SK-N-SH (cell line): ENCODE data around the gene HERC5. TPM values are rescaled to one million over a fixed set of nuclear protein-coding genes. Genes with fewer than 3 reads are reported as not detected.

Experiments used
- CTCF ChIA-PET: fragments of 300-600, 350-600 bp; formaldehyde crosslinking; extraction: SDS; loops from one replicate; lab custom pipeline; 2021; lab: Yijun Ruan, JAX
- POLR2A ChIA-PET: fragments of 350-600 bp; sonication (Branson Sonifier 250); formaldehyde crosslinking; extraction: SDS; loops from one replicate; lab custom pipeline; 2020; ENCODE audit warnings: antibody characterized with exemption, inconsistent platforms; lab: Yijun Ruan, JAX
- DNase-seq: peaks from one replicate; pipeline ENCODE4 v3.0.0; 2012
- H2AFZ ChIP-seq: fragments of 200-600 bp; sonication (generic); 2 replicates; pipeline ENCODE4 v1.8.1; 2016; ENCODE audit warnings: antibody characterized with exemption, mild to moderate bottlenecking, low read depth
- H3F3A ChIP-seq: fragments of 200-600 bp; sonication (generic); replicated peaks from 2 replicates; pipeline ENCODE3; 2016; ENCODE audit warnings: antibody characterized with exemption, mild to moderate bottlenecking; ENCODE audit not compliant: insufficient read depth
- H3K27ac ChIP-seq, 2 experiments: fragments of 200-500 bp in 1 of 2; fragments of 200-600 bp in 1 of 2; sonication (Bioruptor generic) in 1 of 2; sonication (generic), shearing (Covaris generic) in 1 of 2; 2 replicates each; pipeline versions ENCODE4 v1.5.1 to v1.6.1; 2014 to 2016; ENCODE audit warnings: low read depth in 2 of 2, inconsistent platforms in 1 of 2, low read length in 1 of 2, mild to moderate bottlenecking in 1 of 2, mixed read lengths in 1 of 2
- H3K27me3 ChIP-seq: fragments of 200-600 bp; sonication (generic), shearing (Covaris generic); 2 replicates; pipeline ENCODE4 v1.6.1; 2016; ENCODE audit warnings: mixed run types; ENCODE audit not compliant: insufficient read depth
- H3K36me3 ChIP-seq, 2 experiments: fragments of 200-500 bp in 1 of 2; fragments of 200-600 bp in 1 of 2; sonication (Bioruptor generic) in 1 of 2; sonication (generic) in 1 of 2; replicated peaks in 1 of 2; 2 replicates each; pipeline versions ENCODE3 to v1.5.1; 2014 to 2016; ENCODE audit warnings: low read length in 1 of 2, mild to moderate bottlenecking in 1 of 2; ENCODE audit not compliant: insufficient read depth in 2 of 2, control insufficient read depth in 1 of 2
- H3K4me1 ChIP-seq, 2 experiments: fragments of 200-500 bp in 1 of 2; fragments of 200-600 bp in 1 of 2; sonication (Bioruptor generic) in 1 of 2; sonication (generic), shearing (Covaris generic) in 1 of 2; 2 replicates each; pipeline versions ENCODE4 v1.5.1 to v1.6.1; 2014 to 2016; ENCODE audit warnings: low read depth in 1 of 2, low read length in 1 of 2, mixed run types in 1 of 2; ENCODE audit not compliant: insufficient read depth in 2 of 2, control insufficient read depth in 1 of 2
- H3K4me2 ChIP-seq: fragments of 200-600 bp; sonication (generic), shearing (Covaris generic); 2 replicates; pipeline ENCODE4 v1.6.1; 2017; ENCODE audit warnings: mixed run types
- H3K4me3 ChIP-seq, 2 experiments: fragments of 200-500 bp in 1 of 2; fragments of 200-600 bp in 1 of 2; sonication (Bioruptor generic) in 1 of 2; sonication (generic), shearing (Covaris generic) in 1 of 2; 2 replicates each; pipeline versions ENCODE4 v1.5.1 to v1.8.1; 2014 to 2016; ENCODE audit warnings: low read depth in 2 of 2, inconsistent platforms in 1 of 2, low read length in 1 of 2, mild to moderate bottlenecking in 1 of 2, mixed read lengths in 1 of 2, moderate library complexity in 1 of 2
- H3K79me2 ChIP-seq: fragments of 200-600 bp; sonication (generic); 2 replicates; pipeline ENCODE4 v1.8.1; 2017; ENCODE audit warnings: mild to moderate bottlenecking; ENCODE audit not compliant: insufficient read depth
- H3K9ac ChIP-seq: fragments of 200-600 bp; sonication (generic); 2 replicates; pipeline ENCODE4 v1.6.1; 2017; ENCODE audit warnings: mixed run types
- H3K9me2 ChIP-seq: fragments of 200-600 bp; sonication (generic); 2 replicates; pipeline ENCODE4 v1.6.1; 2017; ENCODE audit warnings: mixed run types
- H3K9me3 ChIP-seq: fragments of 200-600 bp; sonication (generic); 2 replicates; pipeline ENCODE4 v1.6.1; 2017; ENCODE audit warnings: mixed run types, mild to moderate bottlenecking, moderate library complexity
- H4K20me1 ChIP-seq: fragments of 200-600 bp; sonication (generic); 2 replicates; pipeline ENCODE4 v1.6.1; 2017; ENCODE audit warnings: mild to moderate bottlenecking, mixed run types; ENCODE audit not compliant: insufficient read depth
- CHD2 ChIP-seq: fragments of 150-350 bp; IDR thresholded peaks from 2 replicates; pipeline ENCODE4 v1.6.1; 2018; ENCODE audit warnings: low read length; ENCODE audit not compliant: partially characterized antibody
- ELF1 ChIP-seq: IDR thresholded peaks from 2 replicates; pipeline ENCODE4 v1.4.0; 2012
- FOSL2 ChIP-seq: IDR thresholded peaks from 2 replicates; pipeline ENCODE4 v1.4.0; 2012; ENCODE audit warnings: low read depth, mild to moderate bottlenecking, moderate library complexity, borderline replicate concordance
- FOXM1 ChIP-seq: IDR thresholded peaks from 2 replicates; pipeline ENCODE4 v1.4.0; 2012; ENCODE audit warnings: low read depth, mild to moderate bottlenecking
- GATA2 ChIP-seq: sonication (generic); formaldehyde crosslinking; IDR thresholded peaks from 2 replicates; pipeline ENCODE4 v1.5.0; 2020; ENCODE audit warnings: mild to moderate bottlenecking, missing genetic modification reagents
- IRF3 ChIP-seq: fragments of 150-350 bp; IDR thresholded peaks from 2 replicates; pipeline ENCODE4 v1.6.1; 2016; ENCODE audit warnings: mild to moderate bottlenecking, low read depth, low read length
- JUND ChIP-seq: IDR thresholded peaks from 2 replicates; pipeline ENCODE4 v1.4.0; 2012
- MEF2A ChIP-seq: IDR thresholded peaks from 2 replicates; pipeline ENCODE4 v1.4.0; 2012; ENCODE audit warnings: low read depth, borderline replicate concordance
- NFIC ChIP-seq: IDR thresholded peaks from 2 replicates; pipeline ENCODE4 v1.4.0; 2012; ENCODE audit warnings: borderline replicate concordance
- RCOR1 ChIP-seq: fragments of 150-350 bp; IDR thresholded peaks from 2 replicates; pipeline ENCODE4 v1.6.1; 2017; ENCODE audit warnings: antibody characterized with exemption, low read length
- RXRA ChIP-seq: IDR thresholded peaks from 2 replicates; pipeline ENCODE4 v1.4.0; 2012; ENCODE audit warnings: low read depth, mild to moderate bottlenecking, borderline replicate concordance
- TAF1 ChIP-seq: IDR thresholded peaks from 2 replicates; pipeline ENCODE4 v1.6.1; 2012; ENCODE audit warnings: low read depth, mild to moderate bottlenecking, low read length, moderate library complexity, borderline replicate concordance
- YY1 ChIP-seq: IDR thresholded peaks from 2 replicates; pipeline ENCODE4 v1.4.0; 2012; ENCODE audit warnings: low read depth, mild to moderate bottlenecking
- ZBTB33 ChIP-seq: IDR thresholded peaks from 2 replicates; pipeline ENCODE4 v1.4.0; 2012; ENCODE audit warnings: low read depth, borderline replicate concordance
- polyA plus RNA-seq, 3 experiments: library from polyadenylated mRNA; depleted of rRNA; stranded (reverse); fragments of >200 nt; gene quantifications; 2 replicates each; pipeline ENCODE4 v1.2.3, GENCODE V29; 2012
- TF ChIP-seq, protein P1 (sequence below): IDR thresholded peaks from 2 replicates; pipeline ENCODE4; 2012

HERC5 gene
- polyA plus RNA-seq, 1 of the 3 experiments (the other 2 are of a cell fraction) = 0.15 TPM

DNA sequence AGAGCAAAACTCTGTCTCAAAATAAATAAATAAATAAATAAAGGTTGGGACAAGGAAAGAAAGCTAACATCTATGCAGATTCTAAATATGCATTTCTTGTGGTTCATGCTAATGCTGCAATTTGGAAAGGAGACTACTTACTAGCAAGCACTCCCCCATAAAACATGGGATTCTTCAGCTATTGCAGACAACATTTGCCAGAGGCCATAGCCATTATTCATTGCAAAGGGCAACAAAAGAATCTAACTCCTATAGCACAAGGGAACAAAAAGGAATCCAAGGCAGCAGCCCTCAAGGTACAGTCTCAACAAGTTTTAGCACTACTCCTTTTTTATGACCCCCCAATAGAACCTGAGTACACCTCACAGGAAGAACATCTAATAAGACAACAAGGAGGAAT lies 8.0 kb upstream of the HERC5 start (continued):
- TF ChIP-seq GATA2 = no peak
- TF ChIP-seq, protein P1, sequence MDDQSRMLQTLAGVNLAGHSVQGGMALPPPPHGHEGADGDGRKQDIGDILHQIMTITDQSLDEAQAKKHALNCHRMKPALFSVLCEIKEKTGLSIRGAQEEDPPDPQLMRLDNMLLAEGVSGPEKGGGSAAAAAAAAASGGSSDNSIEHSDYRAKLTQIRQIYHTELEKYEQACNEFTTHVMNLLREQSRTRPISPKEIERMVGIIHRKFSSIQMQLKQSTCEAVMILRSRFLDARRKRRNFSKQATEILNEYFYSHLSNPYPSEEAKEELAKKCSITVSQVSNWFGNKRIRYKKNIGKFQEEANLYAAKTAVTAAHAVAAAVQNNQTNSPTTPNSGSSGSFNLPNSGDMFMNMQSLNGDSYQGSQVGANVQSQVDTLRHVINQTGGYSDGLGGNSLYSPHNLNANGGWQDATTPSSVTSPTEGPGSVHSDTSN = no peak
- TF ChIP-seq ELF1 = no peak
- TF ChIP-seq, all 33 proteins: peak for 0

- POLR2A ChIA-PET = no interaction called here
- Histone ChIP-seq H3K9me2 (no peaks in the 10 kb centered on the region), H3K9ac (no peak overlapping the region), H3K27me3 (no peaks in the 10 kb centered on the region), H3K9me3 (no peaks in the 10 kb centered on the region), H3F3A (no peaks in the 10 kb centered on the region), H3K36me3 (no peaks in the 10 kb centered on the region), H3K79me2 (no peaks in the 10 kb centered on the region), H2AFZ (no peak overlapping the region), H3K4me2 (no peak overlapping the region), H3K4me3 (no peak overlapping the region), H3K27ac (no peak overlapping the region), H4K20me1 (no peaks in the 10 kb centered on the region), H3K4me1 (no peaks in the 10 kb centered on the region)
- CTCF ChIA-PET = interaction anchor here (1.0 to 4.2 kb wide), 5 partner anchors 8 to 210 kb away, joined by 3 to 11 read pairs (median 4); partner anchors contain the start of gene HERC5
- DNase-seq = no peak
- no peak for TF ChIP-seq MEF2A
- TF ChIP-seq TAF1 = no peak
- TF ChIP-seq FOSL2 = no peak
- no peak for TF ChIP-seq GATA2
- TF ChIP-seq, protein P1 = no peak
- no peak for TF ChIP-seq ELF1
- no peak for TF ChIP-seq CHD2
- no peak for TF ChIP-seq NFIC
- no peak for TF ChIP-seq ZBTB33
- no peak for TF ChIP-seq RCOR1
- no peak for TF ChIP-seq FOXM1
- TF ChIP-seq YY1 = no peak
- TF ChIP-seq JUND = no peak
- no peak for TF ChIP-seq IRF3
- no peak for TF ChIP-seq RXRA
These were observed 7.6 kb upstream of the HERC5 start for GRCh38 chr4:88449290-88449689.
